HepG2 (cell line): ENCODE results near the gene ADM. TPM values are rescaled to one million over a fixed set of nuclear protein-coding genes. Genes with fewer than 3 reads are reported as not detected.

Experiments used
- ARNT ChIP-seq: fragments of 450-650 bp; IDR thresholded peaks from 2 replicates; pipeline ENCODE4 v1.6.1; 2017
- BCLAF1 ChIP-seq: fragments of 450-650 bp; IDR thresholded peaks from 2 replicates; pipeline ENCODE4 v1.6.1; 2017; ENCODE audit warnings: mild to moderate bottlenecking
- CC2D1A ChIP-seq: sonication (generic); formaldehyde crosslinking; IDR thresholded peaks from 2 replicates; pipeline ENCODE4 v1.8.1; 2023; ENCODE audit warnings: mild to moderate bottlenecking, missing genetic modification reagents
- GABPA ChIP-seq, 2 experiments: IDR thresholded peaks; 2 replicates each; pipeline ENCODE4 v1.6.1; 2011 to 2016; ENCODE audit warnings: low read depth in 2 of 2, low read length in 1 of 2, missing biosample characterization in 1 of 2, missing genetic modification characterization in 1 of 2
- HOXA5 ChIP-seq: sonication (generic); formaldehyde crosslinking; IDR thresholded peaks from 2 replicates; pipeline ENCODE4 v1.4.0; 2020; ENCODE audit warnings: missing genetic modification reagents
- IKZF1 ChIP-seq: fragments of 450-650 bp; IDR thresholded peaks from 2 replicates; pipeline ENCODE4 v1.7.1; 2016
- IRX3 ChIP-seq: sonication (generic); formaldehyde crosslinking; IDR thresholded peaks from 2 replicates; pipeline ENCODE4 v1.8.1; 2023; ENCODE audit warnings: mild to moderate bottlenecking, low read depth, missing genetic modification reagents, borderline replicate concordance
- MEF2D ChIP-seq: sonication (generic); formaldehyde crosslinking; IDR thresholded peaks from 2 replicates; pipeline ENCODE4 v1.5.1; 2020; ENCODE audit warnings: mild to moderate bottlenecking, missing genetic modification reagents
- NFE2L2 ChIP-seq: fragments of 150-350 bp; IDR thresholded peaks from 2 replicates; pipeline ENCODE4 v1.6.1; 2014; ENCODE audit warnings: low read length
- SNAPC5 ChIP-seq: sonication (generic); formaldehyde crosslinking; IDR thresholded peaks from 2 replicates; pipeline ENCODE4 v1.8.1; 2023; ENCODE audit warnings: mild to moderate bottlenecking, missing genetic modification reagents, borderline replicate concordance
- XBP1 ChIP-seq: sonication (generic); formaldehyde crosslinking; IDR thresholded peaks from 2 replicates; pipeline ENCODE4 v1.5.0; 2020; ENCODE audit warnings: missing genetic modification reagents
- ZMAT5 ChIP-seq: sonication (generic); formaldehyde crosslinking; IDR thresholded peaks from 2 replicates; pipeline ENCODE4 v1.5.0; 2020; ENCODE audit warnings: mild to moderate bottlenecking, low read depth, missing genetic modification reagents, borderline replicate concordance
- ZNF251 ChIP-seq: sonication (generic); formaldehyde crosslinking; IDR thresholded peaks from 2 replicates; pipeline ENCODE4 v1.9.0; 2021; ENCODE audit warnings: mild to moderate bottlenecking, missing genetic modification reagents
- ZNF430 ChIP-seq: sonication (generic); formaldehyde crosslinking; IDR thresholded peaks from 2 replicates; pipeline ENCODE4 v1.9.0; 2021; ENCODE audit warnings: mild to moderate bottlenecking, missing genetic modification reagents
- ZNF567 ChIP-seq: sonication (generic); formaldehyde crosslinking; IDR thresholded peaks from 2 replicates; pipeline ENCODE4 v1.8.1; 2023; ENCODE audit warnings: mild to moderate bottlenecking, missing genetic modification reagents, borderline replicate concordance
- ZNF761 ChIP-seq: sonication (generic); formaldehyde crosslinking; conservative IDR thresholded peaks from 2 replicates; pipeline ENCODE4 v1.4.0; 2020; ENCODE audit warnings: mild to moderate bottlenecking, missing genetic modification reagents
- ZNF83 ChIP-seq: sonication (generic); formaldehyde crosslinking; IDR thresholded peaks from 2 replicates; pipeline ENCODE4 v1.4.0; 2020; ENCODE audit warnings: missing genetic modification reagents, mild to moderate bottlenecking, borderline replicate concordance
- ZNF891 ChIP-seq: sonication (generic); formaldehyde crosslinking; IDR thresholded peaks from 2 replicates; pipeline ENCODE4 v1.5.0; 2020; ENCODE audit warnings: mild to moderate bottlenecking, missing genetic modification reagents
- polyA plus RNA-seq, 8 experiments: library from polyadenylated mRNA; depleted of rRNA in 3 of 8; stranded (reverse) in 7 of 8; unstranded in 1 of 8; fragments of >200 nt; fragmentation: Illumina TruSeq in 4 of 8; extraction: Trizol in 4 of 8; gene quantifications; 2 replicates each; pipeline versions ENCODE4 v1.2.1 to v1.2.3, GENCODE V29; 2011 to 2016; ENCODE audit warnings: low read depth in 4 of 8, missing spikeins in 1 of 8, mixed read lengths in 1 of 8; ENCODE audit not compliant: insufficient read depth in 1 of 8
- total RNA-seq, 5 experiments: library from RNA; depleted of rRNA; stranded (reverse); fragments of >200 nt; fragmentation: Illumina TruSeq; extraction: Trizol; gene quantifications; 2 replicates each; pipeline ENCODE4 v1.2.3, GENCODE V29; 2016; ENCODE audit warnings: low read depth in 1 of 5
- TF ChIP-seq, protein P1 (sequence below): sonication (generic); formaldehyde crosslinking; IDR thresholded peaks from 2 replicates; pipeline ENCODE4 v1.4.0; 2020; ENCODE audit warnings: missing genetic modification reagents
- TF ChIP-seq, protein P2 (sequence below), 2 experiments: fragments of 450-650 bp in 1 of 2; sonication (generic) in 1 of 2; formaldehyde crosslinking; IDR thresholded peaks; 2 replicates each; pipeline versions ENCODE4 v1.5.0 to v1.8.0; 2020 to 2022; ENCODE audit warnings: mild to moderate bottlenecking in 1 of 2, missing genetic modification reagents in 1 of 2
- TF ChIP-seq, protein P3 (sequence below), 2 experiments: sonication (generic) in 1 of 2; formaldehyde crosslinking in 1 of 2; IDR thresholded peaks; 2 replicates each; pipeline versions ENCODE4 v1.4.0 to v1.6.1; 2018 to 2020; ENCODE audit warnings: missing genetic modification reagents in 2 of 2, borderline replicate concordance in 1 of 2, low read depth in 1 of 2, mild to moderate bottlenecking in 1 of 2, missing biosample characterization in 1 of 2

ADM gene
- total and polyA plus RNA-seq, 2 of the 13 experiments (the other 11 are each of a cell fraction or from before 2014, with no cell fraction given): 10.7 to 26.1 TPM

DNA sequence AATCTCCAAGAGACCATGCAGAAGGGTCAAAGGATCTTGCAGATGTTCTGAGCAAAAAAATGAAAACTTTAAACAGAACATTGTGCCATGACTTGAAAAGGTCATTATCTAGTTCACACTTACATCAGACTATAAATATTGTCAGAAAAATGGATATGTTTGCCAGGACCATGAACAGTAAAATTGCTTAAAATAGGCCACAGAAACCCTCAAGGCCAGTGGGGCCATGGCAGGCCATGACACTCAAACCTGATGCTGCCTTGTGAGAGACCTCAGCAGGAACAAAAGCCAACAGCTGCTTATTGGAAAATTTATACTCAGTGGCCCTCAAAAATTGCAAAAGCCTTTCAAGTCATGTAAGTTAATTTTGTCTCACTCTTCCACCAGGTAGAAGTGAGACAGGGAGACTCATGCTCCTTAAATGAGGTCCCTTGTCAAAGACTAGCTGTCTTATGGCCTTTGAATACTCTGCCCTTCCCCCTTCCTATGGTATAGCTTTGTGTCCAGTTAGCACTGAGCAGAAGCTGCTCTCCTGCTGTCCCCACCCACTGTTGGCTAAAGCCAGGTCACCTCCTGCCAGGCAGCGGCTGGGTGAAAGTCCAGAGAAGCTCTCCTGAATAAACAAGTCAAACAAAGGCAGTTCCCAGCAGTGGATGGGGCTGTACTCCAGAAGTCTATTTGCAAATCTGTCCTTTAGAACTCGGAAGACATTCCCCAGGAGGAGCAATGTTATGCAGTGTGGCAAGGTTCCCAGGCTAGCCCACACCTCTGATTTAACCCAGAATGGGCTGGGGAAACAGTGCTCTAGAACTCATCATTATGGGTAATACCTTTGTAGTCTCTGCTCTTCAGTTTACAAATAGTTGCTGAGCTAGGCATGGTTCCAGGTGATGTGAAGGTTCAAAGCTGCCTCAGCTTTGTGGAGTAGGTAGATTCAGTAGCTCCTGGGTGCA, 21.4 kb downstream of the ADM start (continued):
- TF ChIP-seq BCLAF1 (no peak), IKZF1 (no peak), GABPA (IDR thresholded peaks at IDR 0.05; ENCODE audit: low read depth, low read length) (no peak), GABPA (CRISPR knock-in tag; IDR thresholded peaks at IDR 0.05; ENCODE audit: low read depth) (0 out of 2 replicates have a peak, but pooled peaks have one; percentile 38), ZNF567 (CRISPR knock-in tag) (no peak), MEF2D (CRISPR knock-in tag) (peak; percentile 73; the same call in 1 of the 2 replicates), XBP1 (CRISPR knock-in tag) (no peak), ZNF83 (CRISPR knock-in tag) (no peak), IRX3 (CRISPR knock-in tag) (no peak), ZNF761 (CRISPR knock-in tag) (0 out of 2 replicates have a peak, but pooled peaks have one; percentile 19), NFE2L2 (no peak), CC2D1A (CRISPR knock-in tag) (no peak), ZMAT5 (CRISPR knock-in tag) (no peak), ZNF430 (CRISPR knock-in tag) (no peak; the same call in 1 of the 2 replicates), HOXA5 (CRISPR knock-in tag) (no peak), SNAPC5 (CRISPR knock-in tag) (0 out of 2 replicates have a peak, but pooled peaks have one; percentile 55), ZNF891 (CRISPR knock-in tag) (no peak), ZNF251 (CRISPR knock-in tag) (no peak), ARNT (no peak)
- TF ChIP-seq, protein P1, sequence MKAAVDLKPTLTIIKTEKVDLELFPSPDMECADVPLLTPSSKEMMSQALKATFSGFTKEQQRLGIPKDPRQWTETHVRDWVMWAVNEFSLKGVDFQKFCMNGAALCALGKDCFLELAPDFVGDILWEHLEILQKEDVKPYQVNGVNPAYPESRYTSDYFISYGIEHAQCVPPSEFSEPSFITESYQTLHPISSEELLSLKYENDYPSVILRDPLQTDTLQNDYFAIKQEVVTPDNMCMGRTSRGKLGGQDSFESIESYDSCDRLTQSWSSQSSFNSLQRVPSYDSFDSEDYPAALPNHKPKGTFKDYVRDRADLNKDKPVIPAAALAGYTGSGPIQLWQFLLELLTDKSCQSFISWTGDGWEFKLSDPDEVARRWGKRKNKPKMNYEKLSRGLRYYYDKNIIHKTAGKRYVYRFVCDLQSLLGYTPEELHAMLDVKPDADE (CRISPR knock-in tag): no peak
- TF ChIP-seq, protein P2, sequence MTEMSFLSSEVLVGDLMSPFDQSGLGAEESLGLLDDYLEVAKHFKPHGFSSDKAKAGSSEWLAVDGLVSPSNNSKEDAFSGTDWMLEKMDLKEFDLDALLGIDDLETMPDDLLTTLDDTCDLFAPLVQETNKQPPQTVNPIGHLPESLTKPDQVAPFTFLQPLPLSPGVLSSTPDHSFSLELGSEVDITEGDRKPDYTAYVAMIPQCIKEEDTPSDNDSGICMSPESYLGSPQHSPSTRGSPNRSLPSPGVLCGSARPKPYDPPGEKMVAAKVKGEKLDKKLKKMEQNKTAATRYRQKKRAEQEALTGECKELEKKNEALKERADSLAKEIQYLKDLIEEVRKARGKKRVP (CRISPR knock-in tag; IDR thresholded peaks at IDR 0.05): peak in 1 of 2 experiments; percentile 11; a peak in 1 of 4 replicates
- TF ChIP-seq, protein P3, sequence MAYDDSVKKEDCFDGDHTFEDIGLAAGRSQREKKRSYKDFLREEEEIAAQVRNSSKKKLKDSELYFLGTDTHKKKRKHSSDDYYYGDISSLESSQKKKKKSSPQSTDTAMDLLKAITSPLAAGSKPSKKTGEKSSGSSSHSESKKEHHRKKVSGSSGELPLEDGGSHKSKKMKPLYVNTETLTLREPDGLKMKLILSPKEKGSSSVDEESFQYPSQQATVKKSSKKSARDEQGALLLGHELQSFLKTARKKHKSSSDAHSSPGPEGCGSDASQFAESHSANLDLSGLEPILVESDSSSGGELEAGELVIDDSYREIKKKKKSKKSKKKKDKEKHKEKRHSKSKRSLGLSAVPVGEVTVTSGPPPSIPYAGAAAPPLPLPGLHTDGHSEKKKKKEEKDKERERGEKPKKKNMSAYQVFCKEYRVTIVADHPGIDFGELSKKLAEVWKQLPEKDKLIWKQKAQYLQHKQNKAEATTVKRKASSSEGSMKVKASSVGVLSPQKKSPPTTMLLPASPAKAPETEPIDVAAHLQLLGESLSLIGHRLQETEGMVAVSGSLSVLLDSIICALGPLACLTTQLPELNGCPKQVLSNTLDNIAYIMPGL (CRISPR knock-in tag; IDR thresholded peaks at IDR 0.05; ENCODE audit: borderline replicate concordance in 1 of 2, low read depth in 1 of 2): peak; percentile 32 to 50; a peak in 2 of 4 replicates
